HepG2 (cell line): ENCODE data around the gene GZF1. TPM values are rescaled to one million over a fixed set of nuclear protein-coding genes. Genes with fewer than 3 reads are reported as not detected.

Source experiments
- ATAC-seq: fragments of 200-7000 bp; cut with Tn5 transposase; 3 replicates; pipeline ENCODE4 v1.9.1; 2020; ENCODE audit warnings: mild to moderate bottlenecking, moderate library complexity
- BruUV-seq: library from RNA; stranded (reverse); fragments of 400-500 nt; replicated peaks from 2 replicates; lab custom pipeline; 2021; lab: Mats Ljungman, UMichigan
- CTCF ChIA-PET: fragments of 300-600 bp; formaldehyde crosslinking; extraction: SDS; loops from one replicate; lab custom pipeline; 2021; ENCODE audit warnings: low total read pairs, inconsistent platforms, low intra/inter-chr PET ratio; lab: Yijun Ruan, JAX
- POLR2A ChIA-PET: fragments of 350-600 bp; sonication (Branson Sonifier 250); formaldehyde crosslinking; loops from one replicate; lab custom pipeline; 2020; ENCODE audit warnings: antibody characterized with exemption, inconsistent platforms; lab: Yijun Ruan, JAX
- DNase-seq: peaks from one replicate; pipeline ENCODE4 v3.0.0-alpha.2; 2015; ENCODE audit warnings: low spot score
- FAIRE-seq: peaks from 3 replicates; lab custom pipeline; 2011; peaks lifted over from hg19 to GRCh38; lab: Jason Lieb, UNC
- H2AFZ ChIP-seq: one replicate; pipeline ENCODE4 v1.6.1; 2011; ENCODE audit warnings: low read length, inconsistent platforms
- H3K27ac ChIP-seq: fragments of 300-600 bp; 3 replicates; pipeline ENCODE4 v1.8.0; 2011; ENCODE audit warnings: mixed run types, mild to moderate bottlenecking, mixed read lengths, low read length, inconsistent platforms; ENCODE audit not compliant: insufficient read depth; ENCODE audit errors: extremely low read length
- H3K27me3 ChIP-seq, 2 experiments: fragments of 200-600 bp in 1 of 2; 2 replicates in 1 of 2; 3 replicates in 1 of 2; pipeline versions ENCODE4 v1.6.0 to v1.8.0; 2011; ENCODE audit warnings: low read length in 2 of 2, mild to moderate bottlenecking in 2 of 2, moderate library complexity in 2 of 2, inconsistent platforms in 1 of 2; ENCODE audit not compliant: insufficient read depth in 2 of 2, control insufficient read depth in 1 of 2
- H3K36me3 ChIP-seq, 2 experiments: fragments of 200-600 bp in 1 of 2; replicated peaks in 1 of 2; 2 replicates in 1 of 2; 3 replicates in 1 of 2; pipeline versions ENCODE4 v1.5.1 to v1.8.0; 2011; ENCODE audit warnings: low read length in 2 of 2, inconsistent platforms in 1 of 2; ENCODE audit not compliant: insufficient read depth in 2 of 2, control insufficient read depth in 1 of 2
- H3K4me1 ChIP-seq: 2 replicates; pipeline ENCODE4 v1.5.1; 2012; ENCODE audit warnings: low read length, inconsistent platforms; ENCODE audit not compliant: insufficient read depth
- H3K4me2 ChIP-seq: 2 replicates; pipeline ENCODE4 v1.6.0; 2011; ENCODE audit warnings: low read depth, low read length, inconsistent platforms
- H3K4me3 ChIP-seq, 3 experiments: fragments of 200-600 bp in 1 of 3; sonication (generic), shearing (Covaris generic) in 1 of 3; replicated peaks in 1 of 3; 2 replicates each; pipeline ENCODE4 v1.5.1; 2011 to 2016; ENCODE audit warnings: low read length in 3 of 3, inconsistent platforms in 2 of 3, low read depth in 2 of 3, mild to moderate bottlenecking in 2 of 3, control low read depth in 1 of 3, mixed read lengths in 1 of 3; ENCODE audit not compliant: insufficient read depth in 1 of 3
- H3K79me2 ChIP-seq: one replicate; pipeline ENCODE4 v1.6.1; 2011; ENCODE audit warnings: low read length, inconsistent platforms; ENCODE audit not compliant: insufficient read depth
- H3K9ac ChIP-seq: 2 replicates; pipeline ENCODE4 v1.6.0; 2011; ENCODE audit warnings: mild to moderate bottlenecking, low read depth, low read length, inconsistent platforms; ENCODE audit not compliant: insufficient read depth
- H3K9me3 ChIP-seq: 2 replicates; pipeline ENCODE4 v1.5.1; 2012; ENCODE audit warnings: mild to moderate bottlenecking, low read length
- H4K20me1 ChIP-seq: 2 replicates; pipeline ENCODE4 v1.6.0; 2011; ENCODE audit warnings: inconsistent platforms, mild to moderate bottlenecking, low read length, moderate library complexity; ENCODE audit not compliant: insufficient read depth
- HES4 ChIP-seq: sonication (generic); formaldehyde crosslinking; IDR thresholded peaks from 2 replicates; pipeline ENCODE4 v1.9.0; 2021; ENCODE audit warnings: mild to moderate bottlenecking, missing genetic modification reagents, borderline replicate concordance
- KDM2A ChIP-seq: sonication (generic); formaldehyde crosslinking; IDR thresholded peaks from 2 replicates; pipeline ENCODE4 v1.4.0; 2020; ENCODE audit warnings: low read depth, missing genetic modification reagents, borderline replicate concordance
- PLSCR1 ChIP-seq: sonication (generic); formaldehyde crosslinking; IDR thresholded peaks from 2 replicates; pipeline ENCODE4 v1.5.0; 2020; ENCODE audit warnings: missing genetic modification reagents, mild to moderate bottlenecking, borderline replicate concordance
- RELA ChIP-seq: sonication (generic); formaldehyde crosslinking; IDR thresholded peaks from 2 replicates; pipeline ENCODE4 v1.4.0; 2020; ENCODE audit warnings: missing genetic modification reagents
- SP2 ChIP-seq: sonication (generic); formaldehyde crosslinking; IDR thresholded peaks from 2 replicates; pipeline ENCODE4 v1.5.1; 2020; ENCODE audit warnings: mild to moderate bottlenecking, missing genetic modification reagents
- ZIK1 ChIP-seq: sonication (generic); formaldehyde crosslinking; IDR thresholded peaks from 2 replicates; pipeline ENCODE4 v1.5.0; 2020; ENCODE audit warnings: mild to moderate bottlenecking, low read depth, missing genetic modification reagents, borderline replicate concordance
- ZNF232 ChIP-seq: sonication (generic); formaldehyde crosslinking; IDR thresholded peaks from 2 replicates; pipeline ENCODE4 v1.4.0; 2020; ENCODE audit warnings: missing genetic modification reagents, borderline replicate concordance
- ZNF264 ChIP-seq: sonication (generic); formaldehyde crosslinking; IDR thresholded peaks from 2 replicates; pipeline ENCODE4 v1.4.0; 2020; ENCODE audit warnings: missing genetic modification reagents
- ZNF441 ChIP-seq: sonication (generic); formaldehyde crosslinking; IDR thresholded peaks from 2 replicates; pipeline ENCODE4 v1.7.0; 2021; ENCODE audit warnings: missing genetic modification reagents, borderline replicate concordance
- ZNF446 ChIP-seq: sonication (generic); formaldehyde crosslinking; IDR thresholded peaks from 2 replicates; pipeline ENCODE4 v1.5.0; 2020; ENCODE audit warnings: mild to moderate bottlenecking, missing genetic modification reagents
- ZNF564 ChIP-seq: sonication (generic); formaldehyde crosslinking; IDR thresholded peaks from 2 replicates; pipeline ENCODE4 v1.8.1; 2023; ENCODE audit warnings: mild to moderate bottlenecking, missing genetic modification reagents
- ZNF720 ChIP-seq: sonication (generic); formaldehyde crosslinking; IDR thresholded peaks from 2 replicates; pipeline ENCODE4 v1.4.0; 2020; ENCODE audit warnings: missing genetic modification reagents
- ZNF850 ChIP-seq: sonication (generic); formaldehyde crosslinking; conservative IDR thresholded peaks from 2 replicates; pipeline ENCODE4 v1.9.0; 2021; ENCODE audit warnings: mild to moderate bottlenecking, missing genetic modification reagents
- WGBS: methylation state at CpG from one replicate; pipeline ENCODE4 v1.1.6; 2017; ENCODE audit warnings: low lambda C conversion rate; 5-methylcytosine and 5-hydroxymethylcytosine counted together
- in situ Hi-C: cut with HindIII; loops from 2 replicates; pipeline ENCODE4 v1.10.0; 2017; ENCODE audit warnings: low pct_unique_long_range_greater_than_20kb; ENCODE audit not compliant: extremely low pct_ligation_motif_present
- intact Hi-C: fragments of 100-400 bp; cut with micrococcal nuclease; formaldehyde crosslinking; loops from one replicate; pipeline ENCODE4 v1.10.0; 2022; ENCODE audit not compliant: unreplicated experiment
- polyA plus RNA-seq, 8 experiments: library from polyadenylated mRNA; depleted of rRNA in 3 of 8; stranded (reverse) in 7 of 8; unstranded in 1 of 8; fragments of >200 nt; fragmentation: Illumina TruSeq in 4 of 8; extraction: Trizol in 4 of 8; gene quantifications; 2 replicates each; pipeline versions ENCODE4 v1.2.1 to v1.2.3, GENCODE V29; 2011 to 2016; ENCODE audit warnings: low read depth in 4 of 8, missing spikeins in 1 of 8, mixed read lengths in 1 of 8; ENCODE audit not compliant: insufficient read depth in 1 of 8
- total RNA-seq, 5 experiments: library from RNA; depleted of rRNA; stranded (reverse); fragments of >200 nt; fragmentation: Illumina TruSeq; extraction: Trizol; gene quantifications; 2 replicates each; pipeline ENCODE4 v1.2.3, GENCODE V29; 2016; ENCODE audit warnings: low read depth in 1 of 5
- TF ChIP-seq, protein P1 (sequence below): sonication (generic); formaldehyde crosslinking; IDR thresholded peaks from 2 replicates; pipeline ENCODE4 v1.8.0; 2022; ENCODE audit warnings: missing genetic modification reagents, mild to moderate bottlenecking, inconsistent platforms, borderline replicate concordance
- TF ChIP-seq, protein P2 (sequence below): sonication (generic); formaldehyde crosslinking; IDR thresholded peaks from 2 replicates; pipeline ENCODE4 v1.9.0; 2022; ENCODE audit warnings: low read depth, missing genetic modification reagents
- TF ChIP-seq, protein P3 (sequence below): sonication (generic); formaldehyde crosslinking; IDR thresholded peaks from 2 replicates; pipeline ENCODE4 v1.5.0; 2020; ENCODE audit warnings: mild to moderate bottlenecking, missing genetic modification reagents, moderate library complexity

Gene GZF1
- total and polyA plus RNA-seq, 2 of the 13 experiments (the other 11 are each of a cell fraction or from before 2014, with no cell fraction given): 16.9 to 26.0 TPM

DNA sequence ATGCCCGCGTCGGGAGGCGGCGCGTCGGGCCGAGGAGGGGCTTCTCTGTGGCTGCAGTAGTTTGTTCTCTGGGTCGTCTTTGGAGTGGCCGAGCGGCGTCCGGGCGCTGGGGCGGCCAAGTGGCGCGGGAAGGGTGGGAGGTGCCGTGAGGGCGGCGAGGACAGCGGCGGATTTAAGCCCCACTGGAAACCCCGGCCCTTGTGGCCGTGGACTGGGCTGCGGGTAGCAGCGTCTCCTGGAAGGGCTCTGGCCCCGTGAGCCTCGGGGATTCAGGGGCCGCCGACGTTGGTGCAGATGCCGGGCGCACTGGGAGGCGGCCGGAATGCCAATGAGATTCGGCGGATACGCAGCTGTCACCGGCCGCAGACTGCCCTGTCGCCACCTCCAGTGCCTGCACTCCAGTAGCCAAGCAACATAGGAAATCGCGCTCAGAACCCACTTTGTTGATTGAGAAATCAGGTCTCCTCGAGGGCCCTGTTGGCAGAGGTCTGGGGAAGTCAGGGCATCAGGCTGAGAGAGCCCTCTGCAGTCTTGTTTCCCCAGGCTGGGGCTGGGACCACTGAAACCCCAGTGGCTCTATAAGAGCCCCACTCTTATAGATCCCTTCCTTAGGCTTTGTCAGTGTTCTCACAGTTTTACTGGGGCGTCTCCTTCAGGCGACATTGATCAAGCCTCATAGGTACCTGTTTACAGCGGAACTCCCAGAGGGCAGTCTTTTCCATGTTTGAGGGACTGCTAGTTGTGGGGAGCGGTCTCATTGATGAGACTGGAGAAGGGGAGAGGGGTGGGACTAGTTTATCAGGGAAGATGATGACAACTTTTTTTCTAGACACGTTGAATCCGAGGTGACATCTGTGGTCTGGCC, 642 bp downstream of the GZF1 start (continued):
- TF ChIP-seq ZNF564 (0 out of 2 replicates have a peak, but pooled peaks have one; percentile 26), ZNF446 (CRISPR knock-in tag) (no peak), ZNF850 (CRISPR knock-in tag) (peak; percentile 94; the same call in 1 of the 2 replicates), ZNF441 (CRISPR knock-in tag) (peak; percentile 8; the same call in 1 of the 2 replicates), KDM2A (CRISPR knock-in tag) (0 out of 2 replicates have a peak, but pooled peaks have one; percentile 26), RELA (0 out of 2 replicates have a peak, but pooled peaks have one; percentile 29)

GRCh38 chr20:23363257-23363649, 1.3 kb downstream of the GZF1 start:
- peak overlapping the region; percentile 87 to 92 (median 88) for H3K4me3 ChIP-seq
- peaks cover 60% of the 10 kb centered on the region for H3K79me2 ChIP-seq
- in situ Hi-C loops: no loop called here
- no TSS peak for BruUV-seq
- no peak overlapping the region for H2AFZ ChIP-seq
- WGBS: 67% methylated on average over 4 of the region's 4 CpGs
- H3K4me2 ChIP-seq: peak overlapping the region; percentile 88
- H3K9ac ChIP-seq: peak overlapping the region; percentile 85
- no peak for ATAC-seq
- intact Hi-C loops: loop anchor here (5.0 kb wide), 1 partner anchor 244 kb away; the partner anchor contains the start of gene CST9
- ChIA-PET CTCF (no interaction called here), POLR2A (interaction anchor here (1.3 kb wide), 1 partner anchor 58 kb away, joined by 4 read pairs; the partner anchor contains the start of gene NAPB)
- H3K4me1 ChIP-seq: peaks cover 72% of the 10 kb centered on the region
- no peak for FAIRE-seq
- peaks cover 14% of the 10 kb centered on the region; the same call in 1 of the 2 replicates for H4K20me1 ChIP-seq
- no peaks in the 10 kb centered on the region for H3K9me3 ChIP-seq
- H3K27ac ChIP-seq: peak overlapping the region; percentile 72
- no peak for DNase-seq
- no peaks in the 10 kb centered on the region; a peak in 1 of 5 replicates for H3K27me3 ChIP-seq
- H3K36me3 ChIP-seq: peaks cover 17 to 19% of the 10 kb centered on the region in 2 experiments; a peak in 4 of 5 replicates
- TF ChIP-seq, protein P1, sequence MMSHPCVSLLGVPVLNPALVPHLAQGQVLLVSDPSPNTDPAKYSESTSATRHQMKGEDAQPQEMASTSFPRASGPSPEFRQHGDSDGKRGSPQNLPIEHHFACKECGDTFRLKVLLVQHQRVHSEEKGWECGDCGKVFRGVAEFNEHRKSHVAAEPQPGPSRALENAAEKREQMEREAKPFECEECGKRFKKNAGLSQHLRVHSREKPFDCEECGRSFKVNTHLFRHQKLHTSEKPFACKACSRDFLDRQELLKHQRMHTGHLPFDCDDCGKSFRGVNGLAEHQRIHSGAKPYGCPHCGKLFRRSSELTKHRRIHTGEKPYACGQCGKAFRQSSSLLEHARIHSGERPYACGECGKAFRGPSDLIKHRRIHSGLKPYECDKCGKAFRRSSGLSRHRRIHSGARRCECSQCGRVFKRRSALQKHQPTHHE (CRISPR knock-in tag): no peak
- TF ChIP-seq ZNF720 (CRISPR knock-in tag) (no peak), ZNF232 (CRISPR knock-in tag) (no peak), HES4 (CRISPR knock-in tag) (0 out of 2 replicates have a peak, but pooled peaks have one; percentile 39), PLSCR1 (CRISPR knock-in tag) (no peak), ZIK1 (0 out of 2 replicates have a peak, but pooled peaks have one; percentile 36), ZNF264 (CRISPR knock-in tag) (peak; percentile 6; the same call in 1 of the 2 replicates), SP2 (CRISPR knock-in tag) (no peak)
- TF ChIP-seq, protein P2, sequence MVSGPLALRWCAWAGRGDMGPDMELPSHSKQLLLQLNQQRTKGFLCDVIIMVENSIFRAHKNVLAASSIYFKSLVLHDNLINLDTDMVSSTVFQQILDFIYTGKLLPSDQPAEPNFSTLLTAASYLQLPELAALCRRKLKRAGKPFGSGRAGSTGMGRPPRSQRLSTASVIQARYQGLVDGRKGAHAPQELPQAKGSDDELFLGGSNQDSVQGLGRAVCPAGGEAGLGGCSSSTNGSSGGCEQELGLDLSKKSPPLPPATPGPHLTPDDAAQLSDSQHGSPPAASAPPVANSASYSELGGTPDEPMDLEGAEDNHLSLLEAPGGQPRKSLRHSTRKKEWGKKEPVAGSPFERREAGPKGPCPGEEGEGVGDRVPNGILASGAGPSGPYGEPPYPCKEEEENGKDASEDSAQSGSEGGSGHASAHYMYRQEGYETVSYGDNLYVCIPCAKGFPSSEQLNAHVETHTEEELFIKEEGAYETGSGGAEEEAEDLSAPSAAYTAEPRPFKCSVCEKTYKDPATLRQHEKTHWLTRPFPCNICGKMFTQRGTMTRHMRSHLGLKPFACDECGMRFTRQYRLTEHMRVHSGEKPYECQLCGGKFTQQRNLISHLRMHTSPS (CRISPR knock-in tag): no peak
- TF ChIP-seq, protein P3, sequence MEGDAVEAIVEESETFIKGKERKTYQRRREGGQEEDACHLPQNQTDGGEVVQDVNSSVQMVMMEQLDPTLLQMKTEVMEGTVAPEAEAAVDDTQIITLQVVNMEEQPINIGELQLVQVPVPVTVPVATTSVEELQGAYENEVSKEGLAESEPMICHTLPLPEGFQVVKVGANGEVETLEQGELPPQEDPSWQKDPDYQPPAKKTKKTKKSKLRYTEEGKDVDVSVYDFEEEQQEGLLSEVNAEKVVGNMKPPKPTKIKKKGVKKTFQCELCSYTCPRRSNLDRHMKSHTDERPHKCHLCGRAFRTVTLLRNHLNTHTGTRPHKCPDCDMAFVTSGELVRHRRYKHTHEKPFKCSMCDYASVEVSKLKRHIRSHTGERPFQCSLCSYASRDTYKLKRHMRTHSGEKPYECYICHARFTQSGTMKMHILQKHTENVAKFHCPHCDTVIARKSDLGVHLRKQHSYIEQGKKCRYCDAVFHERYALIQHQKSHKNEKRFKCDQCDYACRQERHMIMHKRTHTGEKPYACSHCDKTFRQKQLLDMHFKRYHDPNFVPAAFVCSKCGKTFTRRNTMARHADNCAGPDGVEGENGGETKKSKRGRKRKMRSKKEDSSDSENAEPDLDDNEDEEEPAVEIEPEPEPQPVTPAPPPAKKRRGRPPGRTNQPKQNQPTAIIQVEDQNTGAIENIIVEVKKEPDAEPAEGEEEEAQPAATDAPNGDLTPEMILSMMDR: no peak
